ENCODE data around the gene TJP1. TPM values are rescaled to one million over a fixed set of nuclear protein-coding genes. Genes with fewer than 3 reads are reported as not detected.

The TJP1 gene
- total RNA-seq, 1 donor from 2014 or later = 172 TPM

GRCh38 chr15:29864501-29864900 lies 42.2 kb upstream of the TJP1 start:
- no peak overlapping the region for H3K4me3 Mint-ChIP-seq (ENCODE audit: low read depth)
- DNase-seq (ENCODE audit: low spot score, unreplicated experiment) = no peak
- H3K9me3 Mint-ChIP-seq (ENCODE audit: low read depth) = no peaks in the 10 kb centered on the region
- peaks cover 28% of the 10 kb centered on the region for H3K4me1 Mint-ChIP-seq (ENCODE audit: low read depth)
- peaks cover 1% of the 10 kb centered on the region for H3K36me3 Mint-ChIP-seq (ENCODE audit: insufficient read depth)
- peak overlapping the region; percentile 77 for H3K27ac Mint-ChIP-seq
- peaks cover 10% of the 10 kb centered on the region for H3K27me3 Mint-ChIP-seq
- TF ChIP-seq, protein P1, sequence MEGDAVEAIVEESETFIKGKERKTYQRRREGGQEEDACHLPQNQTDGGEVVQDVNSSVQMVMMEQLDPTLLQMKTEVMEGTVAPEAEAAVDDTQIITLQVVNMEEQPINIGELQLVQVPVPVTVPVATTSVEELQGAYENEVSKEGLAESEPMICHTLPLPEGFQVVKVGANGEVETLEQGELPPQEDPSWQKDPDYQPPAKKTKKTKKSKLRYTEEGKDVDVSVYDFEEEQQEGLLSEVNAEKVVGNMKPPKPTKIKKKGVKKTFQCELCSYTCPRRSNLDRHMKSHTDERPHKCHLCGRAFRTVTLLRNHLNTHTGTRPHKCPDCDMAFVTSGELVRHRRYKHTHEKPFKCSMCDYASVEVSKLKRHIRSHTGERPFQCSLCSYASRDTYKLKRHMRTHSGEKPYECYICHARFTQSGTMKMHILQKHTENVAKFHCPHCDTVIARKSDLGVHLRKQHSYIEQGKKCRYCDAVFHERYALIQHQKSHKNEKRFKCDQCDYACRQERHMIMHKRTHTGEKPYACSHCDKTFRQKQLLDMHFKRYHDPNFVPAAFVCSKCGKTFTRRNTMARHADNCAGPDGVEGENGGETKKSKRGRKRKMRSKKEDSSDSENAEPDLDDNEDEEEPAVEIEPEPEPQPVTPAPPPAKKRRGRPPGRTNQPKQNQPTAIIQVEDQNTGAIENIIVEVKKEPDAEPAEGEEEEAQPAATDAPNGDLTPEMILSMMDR (IDR thresholded peaks at IDR 0.05; ENCODE audit: unreplicated experiment) = no peak

GRCh38 chr15:29863438-29863837 lies 41.2 kb upstream of the TJP1 start:
- Mint-ChIP-seq H3K4me1 (ENCODE audit: low read depth) (peaks cover 21% of the 10 kb centered on the region), H3K36me3 (ENCODE audit: insufficient read depth) (peaks cover 1% of the 10 kb centered on the region), H3K27me3 (peaks cover 10% of the 10 kb centered on the region), H3K27ac (peak overlapping the region; percentile 59), H3K9me3 (ENCODE audit: low read depth) (no peaks in the 10 kb centered on the region), H3K4me3 (ENCODE audit: low read depth) (no peak overlapping the region)
- TF ChIP-seq, protein P1 (IDR thresholded peaks at IDR 0.05; ENCODE audit: unreplicated experiment) = no peak
- no peak for DNase-seq (ENCODE audit: low spot score, unreplicated experiment)

DNA sequence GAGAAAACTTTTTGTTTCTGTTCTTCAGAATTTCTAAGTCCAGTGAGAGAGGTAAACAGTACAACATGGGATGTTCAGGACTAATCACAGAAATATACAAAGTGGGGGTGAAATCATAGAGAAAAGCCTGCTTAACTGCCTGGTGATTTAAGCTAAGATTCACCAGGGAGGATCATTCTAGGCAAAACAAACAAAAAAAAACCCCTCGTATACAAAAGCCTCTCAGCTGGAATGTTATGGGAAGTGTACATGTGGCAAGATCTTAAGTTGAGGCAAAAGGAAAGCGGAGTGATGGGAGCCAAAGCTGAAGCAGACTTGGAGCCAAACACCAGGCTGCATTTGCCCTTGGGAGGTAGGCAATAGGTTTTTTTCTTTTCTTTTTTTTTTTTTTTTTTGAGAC lies 40.0 kb upstream of the TJP1 start:
- H3K27ac Mint-ChIP-seq = peak overlapping the region; percentile 62
- peaks cover 10% of the 10 kb centered on the region for H3K27me3 Mint-ChIP-seq
- TF ChIP-seq, protein P1 (IDR thresholded peaks at IDR 0.05; ENCODE audit: unreplicated experiment) = no peak
- peaks cover 1% of the 10 kb centered on the region for H3K36me3 Mint-ChIP-seq (ENCODE audit: insufficient read depth)
- no peak for DNase-seq (ENCODE audit: low spot score, unreplicated experiment)
- peaks cover 19% of the 10 kb centered on the region for H3K4me1 Mint-ChIP-seq (ENCODE audit: low read depth)
- H3K9me3 Mint-ChIP-seq (ENCODE audit: low read depth) = no peaks in the 10 kb centered on the region
- no peak overlapping the region for H3K4me3 Mint-ChIP-seq (ENCODE audit: low read depth)

DNA sequence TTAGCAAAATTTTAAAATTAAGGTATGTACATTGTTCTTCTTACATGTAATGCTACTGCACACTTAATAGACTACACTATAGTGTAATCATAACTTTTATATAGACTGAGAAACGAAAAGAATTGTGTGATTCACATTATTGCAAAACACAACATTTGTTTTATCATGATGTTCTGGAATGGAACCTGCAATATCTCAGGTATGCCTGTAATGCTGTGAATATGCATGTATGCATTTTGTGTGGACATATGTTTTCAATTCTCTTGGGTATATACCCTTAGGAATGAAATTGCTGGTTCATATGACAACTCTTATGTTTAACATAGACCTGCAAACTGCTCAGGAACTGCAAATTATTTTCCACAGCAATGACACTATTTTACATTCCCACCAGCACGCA lies 38.6 kb upstream of the TJP1 start:
- Mint-ChIP-seq H3K9me3 (ENCODE audit: low read depth) (no peaks in the 10 kb centered on the region), H3K27me3 (peaks cover 8% of the 10 kb centered on the region), H3K36me3 (ENCODE audit: insufficient read depth) (peaks cover 1% of the 10 kb centered on the region), H3K4me1 (ENCODE audit: low read depth) (peaks cover 18% of the 10 kb centered on the region), H3K4me3 (ENCODE audit: low read depth) (no peak overlapping the region), H3K27ac (no peak overlapping the region)
- DNase-seq (ENCODE audit: low spot score, unreplicated experiment) = no peak
- TF ChIP-seq, protein P1 (IDR thresholded peaks at IDR 0.05; ENCODE audit: unreplicated experiment) = no peak

DNA sequence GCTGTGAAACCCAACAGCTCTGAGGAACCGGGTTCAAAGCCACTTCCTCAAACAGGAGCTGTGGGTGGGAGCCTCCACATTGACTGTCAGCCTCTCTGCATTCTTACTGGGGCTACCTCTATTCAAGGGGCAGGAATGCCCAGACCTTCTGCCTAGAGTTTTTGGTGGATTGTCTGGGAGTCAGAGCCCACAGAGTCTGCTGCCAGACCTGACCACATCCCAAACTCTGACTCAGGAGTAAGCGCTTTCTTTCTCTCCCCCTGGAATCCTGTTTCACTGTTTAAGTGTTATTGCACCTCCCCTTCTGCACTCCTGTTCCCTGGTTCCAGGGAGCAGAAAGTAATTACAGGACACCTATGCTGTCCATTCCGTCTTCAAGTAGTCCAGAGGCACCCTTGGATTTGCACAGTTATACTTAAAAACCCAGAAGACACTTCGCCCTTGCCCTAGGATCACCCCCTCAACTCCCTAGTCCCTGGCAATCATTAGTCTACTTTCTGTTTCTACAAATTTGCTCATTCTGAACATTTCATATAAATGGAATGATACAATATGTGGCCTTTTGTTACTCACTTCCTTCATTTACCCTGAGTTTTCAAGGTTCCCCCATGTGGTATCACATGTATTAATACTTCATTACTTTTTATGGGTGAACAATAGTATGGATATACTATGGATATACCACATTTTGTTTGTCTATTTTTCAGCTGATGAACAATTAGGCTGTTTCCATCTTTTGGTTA lies 37.9 kb upstream of the TJP1 start:
- H3K4me3 Mint-ChIP-seq (ENCODE audit: low read depth) = no peak overlapping the region
- H3K4me1 Mint-ChIP-seq (ENCODE audit: low read depth) = peaks cover 12% of the 10 kb centered on the region
- DNase-seq (ENCODE audit: low spot score, unreplicated experiment) = no peak
- H3K9me3 Mint-ChIP-seq (ENCODE audit: low read depth) = no peaks in the 10 kb centered on the region
- H3K36me3 Mint-ChIP-seq (ENCODE audit: insufficient read depth) = peaks cover 1% of the 10 kb centered on the region
- H3K27ac Mint-ChIP-seq = no peak overlapping the region
- TF ChIP-seq, protein P1 (IDR thresholded peaks at IDR 0.05; ENCODE audit: unreplicated experiment) = no peak
- peaks cover 4% of the 10 kb centered on the region for H3K27me3 Mint-ChIP-seq
